NAMALWA (cell line): ENCODE results near the gene ZNF106.

Experiments
- DNase-seq: peaks from one replicate; pipeline ENCODE4 v3.0.0-alpha.2; 2015; ENCODE audit warnings: low spot score

Gene ZNF106

GRCh38 chr15:42367041-42367440 is 123.9 kb downstream of the ZNF106 start:
- DNase-seq, result no peak

GRCh38 chr15:42365921-42366550 is 124.9 kb downstream of the ZNF106 start:
- DNase-seq, result no peak

GRCh38 chr15:42364529-42364928 is 126.4 kb downstream of the ZNF106 start:
- DNase-seq, result no peak

- no peak for DNase-seq
These were observed 127.0 kb downstream of the ZNF106 start for GRCh38 chr15:42363942-42364341.

GRCh38 chr15:42363487-42363886 is 127.5 kb downstream of the ZNF106 start:
- no peak for DNase-seq
